Central memory CD4-positive, alpha-beta T cell (primary cell): Measurements from ENCODE around the gene SPAG17.

Experiments
- DNase-seq: peaks from one replicate; pipeline ENCODE4 v3.0.0; 2022

Gene SPAG17

GRCh38 chr1:118047650-118048224, 137.3 kb downstream of the SPAG17 start:
- DNase-seq = no peak

GRCh38 chr1:118047006-118047649, 137.9 kb downstream of the SPAG17 start:
- DNase-seq = no peak

GRCh38 chr1:118043624-118044023, 141.4 kb downstream of the SPAG17 start:
- no peak for DNase-seq

GRCh38 chr1:118042501-118042900, 142.5 kb downstream of the SPAG17 start:
- no peak for DNase-seq

- DNase-seq = no peak
These were observed 145.9 kb downstream of the SPAG17 start for GRCh38 chr1:118039170-118039569.

GRCh38 chr1:118032883-118033282, 152.1 kb downstream of the SPAG17 start:
- no peak for DNase-seq

GRCh38 chr1:118028267-118028666, 156.8 kb downstream of the SPAG17 start:
- DNase-seq = no peak

GRCh38 chr1:118023199-118023598, 161.8 kb downstream of the SPAG17 start:
- DNase-seq = no peak

- no peak for DNase-seq
These were observed 163.4 kb downstream of the SPAG17 start for GRCh38 chr1:118021668-118022067.

GRCh38 chr1:118018060-118018459, 167.0 kb downstream of the SPAG17 start:
- DNase-seq = no peak

GRCh38 chr1:118013938-118014337, 171.1 kb downstream of the SPAG17 start:
- no peak for DNase-seq

GRCh38 chr1:118013336-118013735, 171.7 kb downstream of the SPAG17 start:
- DNase-seq = no peak

- DNase-seq = no peak
These were observed 172.4 kb downstream of the SPAG17 start for GRCh38 chr1:118012515-118013124.

- no peak for DNase-seq
These were observed 177.0 kb downstream of the SPAG17 start for GRCh38 chr1:118008011-118008410.

GRCh38 chr1:118007391-118007790, 177.6 kb downstream of the SPAG17 start:
- DNase-seq = no peak

GRCh38 chr1:118004312-118004711, 180.7 kb downstream of the SPAG17 start:
- DNase-seq = no peak

- no peak for DNase-seq
These were observed 199.1 kb downstream of the SPAG17 start for GRCh38 chr1:117985973-117986372.

- DNase-seq = no peak
These were observed 199.8 kb downstream of the SPAG17 start for GRCh38 chr1:117985239-117985638.

GRCh38 chr1:117981455-117982192, 203.4 kb downstream of the SPAG17 start:
- no peak for DNase-seq

GRCh38 chr1:117976381-117976780, 208.6 kb downstream of the SPAG17 start:
- no peak for DNase-seq

- no peak for DNase-seq
These were observed 213.3 kb downstream of the SPAG17 start for GRCh38 chr1:117971777-117972176.

- DNase-seq = no peak
These were observed 214.8 kb downstream of the SPAG17 start for GRCh38 chr1:117970252-117970651.

GRCh38 chr1:117967881-117968280, 217.1 kb downstream of the SPAG17 start:
- no peak for DNase-seq

- no peak for DNase-seq
These were observed 217.6 kb downstream of the SPAG17 start for GRCh38 chr1:117967477-117967876.
